ENCODE measurements around the gene SMARCA4. TPM values are rescaled to one million over a fixed set of nuclear protein-coding genes. Genes with fewer than 3 reads are reported as not detected.

Gene SMARCA4
- total RNA-seq, 1 donor = 135 TPM

DNA sequence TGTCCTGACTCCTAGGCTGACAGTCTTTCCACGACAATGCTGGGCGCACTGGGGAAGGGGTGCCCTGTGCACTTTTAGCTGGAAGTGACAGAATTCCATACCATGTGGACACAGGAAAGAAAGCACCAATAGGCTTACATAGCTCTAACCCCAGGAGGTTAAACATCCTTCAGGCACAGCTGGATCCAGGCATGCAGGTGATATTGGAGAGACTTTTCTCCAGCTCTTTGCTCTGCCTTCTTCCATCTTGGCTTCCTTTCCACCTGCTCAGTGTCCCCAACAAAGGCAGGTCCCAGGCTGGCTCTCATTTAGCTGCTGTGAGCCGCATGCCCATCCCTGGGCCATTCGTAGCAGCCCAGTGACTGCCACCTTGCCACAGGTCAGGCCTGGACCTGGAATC, 67.3 kb downstream of the SMARCA4 start:
- DNase-seq (ENCODE audit: low read depth in 2 of 3, low spot score in 2 of 3) = no peak

DNA sequence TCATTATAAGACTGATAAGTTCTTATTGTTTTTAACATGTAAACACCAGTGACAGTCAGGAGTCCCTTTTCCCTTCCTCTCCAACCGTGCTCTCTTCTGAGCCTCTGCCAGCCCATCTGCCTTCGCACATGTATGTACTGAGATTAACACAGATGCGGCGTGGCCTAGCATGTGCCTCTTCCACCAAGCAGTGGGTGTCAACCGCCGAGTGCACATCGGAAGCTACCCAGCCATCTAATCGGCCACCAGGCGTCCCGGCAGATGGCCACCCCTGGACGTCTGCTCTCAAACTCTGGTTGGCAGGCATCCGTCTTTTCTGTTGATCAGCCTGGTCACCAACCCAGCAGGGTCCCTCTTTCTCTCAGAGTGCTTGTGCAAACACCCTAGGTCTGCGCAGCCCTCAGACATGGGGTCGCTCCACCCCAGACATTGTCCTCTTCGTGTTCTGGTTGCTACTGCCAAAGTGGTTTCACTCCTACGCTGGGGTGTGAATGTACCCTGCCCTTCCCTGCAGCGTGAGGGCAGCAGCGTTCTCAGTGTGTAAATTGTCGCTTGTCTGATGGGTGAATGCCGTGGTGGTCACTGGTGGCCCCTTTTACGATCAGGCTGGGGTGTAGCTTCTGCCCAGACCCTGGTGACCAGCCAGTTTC, 70.7 kb downstream of the SMARCA4 start:
- no peak for DNase-seq (ENCODE audit: low read depth in 2 of 3, low spot score in 2 of 3)

DNA sequence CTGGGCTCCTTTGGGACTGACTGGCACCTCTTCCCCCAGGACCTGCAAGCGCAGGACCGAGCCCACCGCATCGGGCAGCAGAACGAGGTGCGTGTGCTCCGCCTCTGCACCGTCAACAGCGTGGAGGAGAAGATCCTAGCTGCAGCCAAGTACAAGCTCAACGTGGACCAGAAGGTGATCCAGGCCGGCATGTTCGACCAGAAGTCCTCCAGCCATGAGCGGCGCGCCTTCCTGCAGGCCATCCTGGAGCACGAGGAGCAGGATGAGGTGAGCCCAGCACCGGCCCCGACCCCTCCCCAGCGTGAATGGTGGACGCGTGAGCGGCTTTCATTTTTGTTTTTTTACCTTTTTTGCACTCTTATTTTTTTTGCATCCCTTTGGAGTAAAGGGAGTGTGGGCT, 72.4 kb downstream of the SMARCA4 start:
- DNase-seq (ENCODE audit: low read depth in 2 of 3, low spot score in 2 of 3) = no peak

DNA sequence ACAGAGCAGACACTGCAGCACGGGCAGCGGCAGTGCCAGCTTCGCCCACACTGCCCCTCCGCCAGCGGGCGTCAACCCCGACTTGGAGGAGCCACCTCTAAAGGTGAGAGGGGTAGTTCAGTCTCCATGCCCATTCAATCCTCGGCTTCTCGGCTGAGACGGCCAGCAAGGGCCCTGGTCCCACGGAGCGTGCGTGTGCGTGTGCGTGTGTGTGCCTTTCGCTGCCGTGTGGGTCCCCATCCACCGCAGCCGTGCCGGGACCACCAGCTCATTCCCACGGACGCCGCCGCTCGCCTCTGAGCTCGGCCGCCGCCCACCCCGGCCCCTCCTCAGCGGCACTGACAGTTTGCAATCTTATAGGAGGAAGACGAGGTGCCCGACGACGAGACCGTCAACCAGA, 72.9 kb downstream of the SMARCA4 start:
- DNase-seq (ENCODE audit: low read depth in 2 of 3, low spot score in 2 of 3) = no peak

DNA sequence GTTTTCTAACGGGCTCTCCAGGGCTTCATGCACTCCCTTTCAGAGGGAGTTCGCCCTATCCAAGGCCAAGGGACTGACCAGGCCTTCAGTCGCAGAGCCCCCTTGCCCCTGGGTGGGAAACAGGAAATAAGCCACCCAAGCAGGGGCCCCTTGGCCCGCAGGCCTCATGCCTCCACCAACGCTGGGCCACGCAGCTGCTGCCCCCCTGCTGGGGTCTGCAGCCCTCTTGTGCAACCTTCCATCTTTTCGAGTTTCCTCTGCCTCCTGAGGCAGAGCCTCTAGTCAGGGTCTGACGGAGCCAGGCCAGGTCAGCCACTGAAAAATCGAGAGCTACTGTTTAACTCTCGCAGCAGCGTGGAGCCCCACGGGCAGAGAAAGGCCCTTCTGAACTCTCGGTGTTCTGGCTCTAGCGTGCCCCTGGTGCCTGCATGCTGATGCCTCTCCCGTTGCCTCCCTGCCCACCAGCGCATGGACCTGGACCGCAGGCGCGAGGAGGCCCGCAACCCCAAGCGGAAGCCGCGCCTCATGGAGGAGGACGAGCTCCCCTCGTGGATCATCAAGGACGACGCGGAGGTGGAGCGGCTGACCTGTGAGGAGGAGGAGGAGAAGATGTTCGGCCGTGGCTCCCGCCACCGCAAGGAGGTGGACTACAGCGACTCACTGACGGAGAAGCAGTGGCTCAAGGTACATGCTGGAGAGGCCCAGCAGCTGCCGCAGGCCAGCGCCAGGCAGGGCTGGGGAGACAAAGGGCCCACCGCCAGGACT, 73.8 kb downstream of the SMARCA4 start:
- no peak for DNase-seq (ENCODE audit: low read depth in 2 of 3, low spot score in 2 of 3)

DNA sequence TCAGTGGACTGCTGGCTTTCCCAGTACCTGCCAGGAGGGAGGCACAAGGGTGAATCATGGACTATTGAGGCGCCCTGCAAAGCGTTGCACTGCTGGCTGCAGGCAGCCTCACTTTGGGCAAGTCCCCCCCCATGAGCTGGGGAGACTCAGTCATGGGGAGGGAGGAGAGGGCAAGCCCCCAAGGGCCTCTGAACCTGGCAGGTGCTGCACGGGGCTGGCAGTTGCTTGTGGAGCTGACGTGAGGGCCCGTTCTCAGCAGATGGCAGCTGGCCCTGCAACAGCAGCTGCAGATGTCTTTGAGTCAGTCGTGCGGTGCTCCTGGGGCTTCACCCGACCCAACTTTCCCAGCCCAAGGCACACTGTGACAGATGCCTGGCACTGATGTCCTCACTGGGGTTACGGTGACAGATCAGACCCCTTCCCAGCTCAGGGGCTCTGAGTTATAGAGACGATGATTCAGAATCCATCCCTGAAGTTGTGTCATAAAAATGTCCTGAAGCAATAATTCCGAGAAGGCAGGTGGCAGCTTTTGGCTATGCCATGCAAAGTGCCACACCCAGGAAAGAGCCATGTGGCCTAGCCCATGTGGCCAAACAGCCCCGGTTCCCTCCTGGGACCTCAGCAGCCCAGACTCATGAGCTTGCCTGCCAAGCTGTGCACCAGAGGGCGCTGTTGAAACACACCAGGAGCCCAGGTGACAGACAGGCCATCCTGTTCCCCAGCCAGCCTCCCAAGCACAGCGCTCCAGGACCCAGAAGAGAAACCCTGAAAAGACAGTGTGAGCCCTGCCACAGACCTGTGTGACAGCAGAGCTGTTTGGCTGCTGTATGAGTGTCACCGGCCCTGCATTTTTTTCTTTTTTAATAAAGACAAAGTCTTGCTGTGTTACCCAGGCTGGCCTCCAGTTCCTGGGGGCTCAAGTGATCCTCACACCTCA, 74.9 kb downstream of the SMARCA4 start:
- DNase-seq (ENCODE audit: low read depth in 2 of 3, low spot score in 2 of 3) = peak; percentile 65 to 91 (median 88)

DNA sequence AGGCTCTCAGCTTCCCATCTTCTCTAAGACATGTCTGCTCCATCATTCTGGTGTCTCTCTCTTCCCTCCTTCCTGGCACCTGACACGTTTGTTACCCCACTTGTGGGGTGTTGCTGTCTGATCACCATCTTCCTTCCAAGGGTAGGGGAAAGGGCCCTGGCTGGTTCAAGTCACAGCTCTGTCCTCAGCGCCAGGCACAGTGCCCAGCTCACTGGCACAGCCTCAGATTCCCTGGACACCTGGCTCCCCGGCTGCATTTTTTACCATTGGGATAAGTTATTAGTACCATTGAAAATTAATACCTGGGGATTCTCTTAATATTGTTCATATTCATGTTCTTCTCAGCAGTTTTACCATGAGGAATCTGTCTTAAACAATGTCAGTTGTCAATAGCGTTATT, 77.7 kb downstream of the SMARCA4 start:
- DNase-seq (ENCODE audit: low read depth in 2 of 3, low spot score in 2 of 3) = no peak

DNA sequence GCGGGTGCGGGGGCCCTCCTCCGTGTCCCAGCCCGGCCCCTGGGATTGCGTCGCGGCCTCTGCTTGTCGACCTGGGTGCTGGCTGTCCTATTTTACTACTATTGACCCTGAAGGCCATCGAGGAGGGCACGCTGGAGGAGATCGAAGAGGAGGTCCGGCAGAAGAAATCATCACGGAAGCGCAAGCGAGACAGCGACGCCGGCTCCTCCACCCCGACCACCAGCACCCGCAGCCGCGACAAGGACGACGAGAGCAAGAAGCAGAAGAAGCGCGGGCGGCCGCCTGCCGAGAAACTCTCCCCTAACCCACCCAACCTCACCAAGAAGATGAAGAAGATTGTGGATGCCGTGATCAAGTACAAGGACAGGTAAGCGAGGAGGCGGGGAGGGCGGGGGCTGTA, 80.4 kb downstream of the SMARCA4 start:
- DNase-seq (ENCODE audit: low read depth in 2 of 3, low spot score in 2 of 3) = no peak

DNA sequence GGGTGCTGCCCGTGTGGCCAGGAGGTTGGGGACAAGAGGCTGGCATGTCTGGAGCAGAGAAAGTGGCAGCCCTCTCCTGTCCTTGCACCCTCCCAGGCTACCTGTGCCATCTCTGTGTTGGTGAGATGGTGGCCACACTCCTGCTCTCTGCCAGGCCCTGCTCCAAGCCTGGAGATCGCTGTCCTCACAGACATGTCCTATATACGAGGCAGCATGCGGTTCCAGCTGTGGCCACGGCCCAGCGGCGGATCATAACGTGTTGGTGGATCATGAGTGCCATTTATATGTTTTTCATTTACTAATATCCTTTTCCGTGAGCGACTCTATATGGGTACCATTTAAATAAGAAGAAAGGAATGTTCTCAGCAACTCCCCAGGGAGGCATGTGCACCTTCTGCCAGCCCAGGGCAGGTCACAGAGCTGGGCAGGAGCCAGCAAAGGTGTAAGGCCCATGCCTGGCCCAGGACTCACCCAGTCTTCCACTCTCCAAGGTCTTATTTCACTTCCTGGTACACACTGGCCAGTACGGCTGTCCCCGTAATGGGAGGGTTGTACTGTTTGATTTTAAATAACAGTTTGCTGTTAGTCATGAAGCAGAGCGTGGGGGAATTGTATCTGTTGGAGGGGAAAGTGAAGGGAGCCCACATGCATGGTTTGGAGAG, 81.3 kb downstream of the SMARCA4 start:
- no peak for DNase-seq (ENCODE audit: low read depth in 2 of 3, low spot score in 2 of 3)

DNA sequence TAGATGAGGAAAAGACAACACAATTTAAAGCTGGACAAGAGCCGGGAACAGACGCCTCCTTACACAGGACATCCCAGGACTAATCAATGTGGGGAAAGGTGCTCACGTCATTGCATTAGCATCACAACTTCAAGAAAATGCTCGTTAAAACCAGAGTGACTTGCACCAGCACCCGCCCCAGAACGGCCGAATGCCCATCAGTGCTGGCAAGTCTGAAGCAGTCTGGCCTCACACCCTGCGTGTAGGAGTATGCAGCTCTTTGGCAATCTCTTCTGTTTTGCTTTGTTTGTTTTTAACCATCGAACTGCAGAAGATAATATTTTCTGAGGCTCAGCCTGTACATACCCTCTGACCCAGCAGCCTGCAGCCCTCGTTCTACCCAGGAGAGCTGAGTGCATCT, 83.6 kb downstream of the SMARCA4 start:
- no peak for DNase-seq (ENCODE audit: low read depth in 2 of 3, low spot score in 2 of 3)

DNA sequence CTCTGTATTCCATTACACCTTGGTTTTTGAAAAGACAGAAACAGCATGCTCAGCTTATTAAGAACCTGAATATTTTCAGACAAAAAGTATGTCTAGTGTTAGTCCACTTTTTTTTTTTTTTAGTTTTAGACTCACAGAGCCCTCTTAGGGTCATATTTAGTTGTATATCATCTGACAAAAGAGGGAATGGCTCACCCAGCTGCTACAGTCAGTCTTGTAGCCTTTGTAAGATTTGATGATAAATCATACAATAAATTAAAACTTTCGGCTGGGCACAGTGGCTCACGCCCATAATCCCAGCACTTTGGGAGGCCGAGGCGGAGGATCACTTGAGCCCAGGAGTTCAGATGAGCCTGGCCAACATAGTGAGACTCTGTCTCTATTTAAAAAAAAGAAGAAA, 84.7 kb downstream of the SMARCA4 start:
- DNase-seq (ENCODE audit: low read depth in 2 of 3, low spot score in 2 of 3) = no peak

DNA sequence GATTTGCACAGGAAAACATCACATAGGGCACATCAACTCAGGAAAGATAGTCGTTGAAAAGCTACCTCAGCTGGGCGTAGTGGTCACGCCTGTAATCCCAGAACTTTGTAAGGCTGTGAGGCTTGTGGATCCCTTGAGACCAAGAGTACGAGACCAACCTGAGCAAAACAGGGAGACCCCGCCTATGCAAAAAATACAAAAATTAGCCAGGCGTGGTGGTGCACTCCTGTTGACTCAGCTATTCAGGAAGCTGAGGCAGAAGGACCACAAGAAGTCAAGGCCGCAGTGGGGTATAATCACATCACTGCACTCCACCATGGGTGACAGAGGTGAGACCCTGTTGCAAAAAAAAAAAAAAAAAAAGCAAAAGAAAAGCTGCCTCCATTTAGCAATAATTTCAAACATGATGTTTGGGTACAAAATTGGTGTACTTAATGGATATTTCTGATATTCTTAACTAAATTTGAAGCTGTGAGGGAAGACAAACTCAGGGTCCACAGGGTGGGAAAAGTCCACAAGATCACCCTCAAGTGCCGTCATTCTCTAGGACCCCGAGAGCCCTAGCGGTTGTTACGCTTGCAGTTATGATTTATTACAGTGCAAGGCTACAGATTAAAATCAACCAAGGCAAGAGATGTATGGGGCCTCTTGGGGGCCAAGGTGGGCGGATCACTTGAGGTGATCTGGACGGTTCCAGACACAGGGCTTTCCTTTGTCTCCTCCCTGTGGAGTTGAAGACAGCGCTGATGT, 86.0 kb downstream of the SMARCA4 start:
- no peak for DNase-seq (ENCODE audit: low read depth in 2 of 3, low spot score in 2 of 3)

DNA sequence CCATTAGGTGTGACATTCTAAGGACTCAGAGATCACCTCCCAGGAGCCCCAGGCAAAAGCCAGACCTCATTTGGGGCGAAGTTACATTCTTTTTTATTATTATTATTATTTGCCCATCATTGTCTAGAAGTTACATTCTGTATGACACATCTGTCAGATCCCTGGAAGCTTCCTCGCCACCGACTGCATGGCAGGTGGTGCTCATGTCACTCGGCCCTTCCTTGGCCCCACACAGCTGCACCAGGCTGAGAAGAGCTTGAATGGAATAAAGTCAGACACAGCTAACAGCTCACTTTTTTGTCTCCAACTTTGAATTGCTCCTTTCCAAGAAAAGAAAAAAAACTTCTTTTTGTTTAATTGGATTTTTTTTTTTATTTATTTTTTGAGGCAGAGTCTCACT, 87.0 kb downstream of the SMARCA4 start:
- DNase-seq (ENCODE audit: low read depth in 2 of 3, low spot score in 2 of 3) = no peak

DNA sequence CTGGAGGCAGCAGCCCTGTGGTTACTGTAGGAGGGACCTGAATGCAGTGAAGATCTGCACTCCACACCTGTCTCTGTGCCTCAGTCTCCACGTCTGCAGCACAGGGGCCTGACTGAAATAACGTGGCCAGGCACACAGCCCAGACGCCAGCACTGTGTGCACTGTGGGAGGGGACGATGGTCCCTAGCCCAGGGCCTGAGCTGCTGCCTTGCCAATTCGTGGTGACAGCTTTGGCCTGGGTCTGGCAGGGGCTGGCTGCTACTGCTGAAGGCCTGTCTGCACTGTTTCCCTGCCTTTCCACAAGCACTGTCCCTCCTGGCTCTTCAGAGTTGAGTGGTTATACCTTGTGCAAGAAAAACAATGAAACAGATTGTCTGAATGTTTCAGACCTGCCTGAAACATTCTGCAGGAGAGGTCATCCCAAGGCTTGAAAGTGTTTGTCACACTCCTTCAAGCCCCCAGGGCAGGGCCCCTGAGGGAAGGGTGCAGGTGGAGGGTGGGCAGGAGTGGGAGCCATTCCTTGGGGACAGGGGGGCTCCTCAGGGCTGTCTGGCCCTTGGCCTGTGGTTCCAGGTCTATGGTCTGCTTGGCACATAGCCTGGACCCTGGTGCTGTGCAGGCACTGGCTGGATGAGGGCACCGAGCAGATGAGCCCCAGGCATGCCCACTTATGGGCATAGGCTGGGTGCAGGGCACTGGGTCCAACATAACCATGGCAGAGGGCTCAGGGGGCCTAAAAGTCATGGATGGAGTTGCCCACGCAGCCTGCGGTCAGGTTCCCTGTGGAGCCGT, 89.7 kb downstream of the SMARCA4 start:
- no peak for DNase-seq (ENCODE audit: low read depth in 2 of 3, low spot score in 2 of 3)

DNA sequence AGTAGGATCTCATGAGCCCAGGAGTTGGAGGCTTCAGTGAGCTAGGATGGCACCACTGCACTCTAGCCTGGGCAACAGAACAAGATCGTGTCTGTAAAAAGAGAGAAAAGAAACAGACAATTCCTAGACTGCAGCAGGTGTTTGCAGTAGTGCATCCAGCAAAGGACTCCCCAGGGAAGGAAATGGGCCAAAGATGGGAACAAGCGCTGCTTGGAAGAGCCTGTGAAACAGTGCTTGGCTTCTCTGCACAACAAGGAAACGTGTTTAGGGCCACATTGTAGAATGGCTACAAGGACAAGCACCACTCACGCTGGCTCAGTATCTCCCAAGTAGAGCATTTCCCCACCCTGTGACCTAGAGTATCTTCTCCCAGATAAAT, 93.0 kb downstream of the SMARCA4 start:
- no peak for DNase-seq (ENCODE audit: low read depth in 2 of 3, low spot score in 2 of 3)

DNA sequence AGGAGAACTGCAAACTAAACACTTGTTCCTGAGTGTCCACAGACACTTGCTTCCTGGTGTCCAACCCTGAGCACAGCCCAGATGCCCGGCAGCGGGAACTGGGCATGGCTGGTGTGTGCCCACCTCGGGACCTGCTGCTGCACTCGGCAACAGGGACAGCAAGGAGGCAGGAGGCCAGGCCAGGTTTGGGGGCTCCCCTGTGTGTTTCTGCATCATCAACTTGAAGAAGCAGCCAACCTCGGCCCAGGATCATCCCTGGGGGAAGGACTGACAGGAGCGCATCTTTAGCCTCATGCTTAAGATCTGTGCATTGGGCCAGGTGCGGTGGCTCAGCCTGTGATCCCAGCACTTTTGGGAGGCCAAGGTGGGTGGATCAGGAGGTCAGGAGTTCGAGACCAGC, 93.4 kb downstream of the SMARCA4 start:
- no peak for DNase-seq (ENCODE audit: low read depth in 2 of 3, low spot score in 2 of 3)

DNA sequence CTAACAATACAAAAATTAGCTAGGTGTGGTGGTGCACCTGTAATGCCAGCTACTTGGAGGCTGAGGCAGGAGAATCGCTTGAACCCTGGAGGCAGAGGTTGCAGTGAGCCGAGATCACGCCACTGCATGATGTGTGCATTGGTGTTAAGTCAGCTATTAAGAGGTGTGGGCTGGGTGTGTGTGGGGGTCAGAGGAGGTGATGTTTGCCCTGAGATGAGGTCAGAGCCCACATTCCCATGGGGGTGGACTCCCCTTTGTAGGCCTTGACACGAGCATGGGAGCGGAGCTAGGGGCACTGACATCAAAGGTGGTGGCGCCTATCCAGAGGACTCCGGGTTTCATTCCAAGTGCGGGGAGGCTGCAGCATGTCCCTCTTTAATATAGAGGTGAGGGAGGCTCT, 93.8 kb downstream of the SMARCA4 start:
- no peak for DNase-seq (ENCODE audit: low read depth in 2 of 3, low spot score in 2 of 3)

DNA sequence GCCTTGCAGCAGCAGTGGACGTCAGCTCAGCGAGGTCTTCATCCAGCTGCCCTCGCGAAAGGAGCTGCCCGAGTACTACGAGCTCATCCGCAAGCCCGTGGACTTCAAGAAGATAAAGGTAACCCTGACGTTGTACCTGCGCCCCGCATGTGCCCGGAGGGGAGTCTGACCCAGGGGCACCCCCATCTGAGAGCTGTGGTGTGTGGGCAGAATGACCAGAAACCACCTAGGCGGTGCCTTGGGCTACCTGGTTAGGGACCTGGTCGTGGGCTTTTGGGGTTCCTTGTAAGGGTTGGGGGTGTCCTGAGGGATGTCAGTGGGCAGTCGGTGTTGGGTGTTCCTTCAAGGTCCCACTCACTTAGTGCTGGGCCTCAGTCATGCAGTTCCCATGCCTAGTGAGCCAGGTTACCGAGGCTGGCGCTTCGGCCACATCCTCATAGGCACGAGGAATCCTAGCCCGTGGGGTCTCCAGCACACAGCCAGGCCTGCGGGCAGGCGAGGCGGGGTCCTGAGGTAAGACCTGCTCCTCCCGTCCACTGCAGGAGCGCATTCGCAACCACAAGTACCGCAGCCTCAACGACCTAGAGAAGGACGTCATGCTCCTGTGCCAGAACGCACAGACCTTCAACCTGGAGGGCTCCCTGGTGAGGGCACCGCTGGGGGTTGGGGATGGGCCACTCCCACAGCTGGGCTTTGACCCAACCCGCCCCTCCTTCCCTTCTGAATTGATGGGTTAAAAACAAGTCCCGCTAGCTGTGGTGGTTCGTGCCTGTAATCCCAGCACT, 97.6 kb downstream of the SMARCA4 start:
- no peak for DNase-seq (ENCODE audit: low read depth in 2 of 3, low spot score in 2 of 3)

All from hematopoietic multipotent progenitor cell (in vitro differentiated cells).